NT2/D1 (cell line): ENCODE data around the gene SEPTIN11.

Source experiments
- SUZ12 ChIP-seq: IDR thresholded peaks from 2 replicates; pipeline ENCODE4 v1.6.1; 2011; ENCODE audit not compliant: insufficient read length, insufficient read depth; ENCODE audit errors: extremely low read depth
- YY1 ChIP-seq: IDR thresholded peaks from 2 replicates; pipeline ENCODE4 v1.6.1; 2011; ENCODE audit not compliant: insufficient read length, insufficient read depth

- no peak for TF ChIP-seq SUZ12
- TF ChIP-seq YY1, result no peak
These were observed 25.8 kb upstream of the SEPTIN11 start for GRCh38 chr4:76923619-76924357.
